CD4-positive, CD25-positive, alpha-beta regulatory T cell (primary cell): Measurements from ENCODE around the gene CCDC160. TPM values are rescaled to one million over a fixed set of nuclear protein-coding genes. Genes with fewer than 3 reads are reported as not detected.
"Not testable (repeated sequence)": the region's sequence is repeated elsewhere in the genome, so short reads cannot be mapped to it uniquely, and the experiment has no call there.

ENCODE experiments used
- ATAC-seq, 2 donors: fragments of 150-1000 bp; cut with Tn5 transposase; one replicate each; pipeline ENCODE4 v1.10.0; 2021; ENCODE audit warnings: low read depth in 2 of 2, moderate number of reproducible peaks in 2 of 2, moderate library complexity in 1 of 2
- DNase-seq, 3 donors: peaks; one replicate each; pipeline versions ENCODE4 v3.0.0 to v3.0.0-alpha.2; 2012 to 2022; ENCODE audit warnings: mixed read lengths in 1 of 3
- H3K27ac ChIP-seq: one replicate; pipeline ENCODE4 v1.7.0; 2013; ENCODE audit warnings: mild to moderate bottlenecking, low read length; ENCODE audit not compliant: insufficient read depth, poor library complexity, severe bottlenecking
- H3K27me3 ChIP-seq: one replicate; pipeline ENCODE4 v1.7.0; 2013; ENCODE audit warnings: low read length; ENCODE audit not compliant: control insufficient read depth, insufficient read depth
- H3K36me3 ChIP-seq: one replicate; pipeline ENCODE4 v1.7.0; 2013; ENCODE audit warnings: mild to moderate bottlenecking, low read length, moderate library complexity; ENCODE audit not compliant: control insufficient read depth, insufficient read depth
- H3K4me1 ChIP-seq: 2 replicates; pipeline ENCODE4 v1.7.0; 2013; ENCODE audit warnings: mild to moderate bottlenecking, low read length; ENCODE audit not compliant: insufficient read depth, control insufficient read depth, poor library complexity, severe bottlenecking
- H3K4me3 ChIP-seq: one replicate; pipeline ENCODE4 v1.7.0; 2013; ENCODE audit warnings: low read depth, mild to moderate bottlenecking, low read length, moderate library complexity
- H3K9me3 ChIP-seq, 2 experiments: 1 replicate in 1 of 2; 2 replicates in 1 of 2; pipeline ENCODE4 v1.7.0; 2013; ENCODE audit warnings: low read length in 2 of 2, mild to moderate bottlenecking in 1 of 2, moderate library complexity in 1 of 2; ENCODE audit not compliant: control insufficient read depth in 2 of 2
- H3K27ac Mint-ChIP-seq, 3 donors: one replicate each; pipeline ENCODE4 v1.8.0; 2020 to 2022; ENCODE audit warnings: mild to moderate bottlenecking in 3 of 3, mixed read lengths in 3 of 3, moderate library complexity in 2 of 3
- H3K27me3 Mint-ChIP-seq: one replicate; pipeline ENCODE4 v1.8.0; 2022; ENCODE audit warnings: mild to moderate bottlenecking, mixed read lengths
- H3K36me3 Mint-ChIP-seq: one replicate; pipeline ENCODE4 v1.8.0; 2020; ENCODE audit warnings: mixed read lengths
- H3K4me1 Mint-ChIP-seq, 4 donors: one replicate each; pipeline ENCODE4 v1.8.0; 2020 to 2022; ENCODE audit warnings: mixed read lengths in 4 of 4, mild to moderate bottlenecking in 1 of 4
- H3K4me3 Mint-ChIP-seq, 4 donors: one replicate each; pipeline ENCODE4 v1.8.0; 2020 to 2022; ENCODE audit warnings: mild to moderate bottlenecking in 4 of 4, mixed read lengths in 4 of 4, moderate library complexity in 3 of 4
- H3K9me3 Mint-ChIP-seq, 7 donors: one replicate each; pipeline ENCODE4 v1.8.0; 2020 to 2022; ENCODE audit warnings: mixed read lengths in 7 of 7, mild to moderate bottlenecking in 3 of 7, moderate library complexity in 2 of 7
- polyA plus RNA-seq, 4 donors: library from polyadenylated mRNA; unstranded; fragments of 300-500 nt; fragmentation: Illumina TruSeq; gene quantifications; one replicate each; pipeline ENCODE4 v1.2.3, GENCODE V29; 2021
- total RNA-seq: library from RNA; stranded (reverse); gene quantifications from one replicate; pipeline ENCODE4 v1.2.3, GENCODE V29; 2022

The CCDC160 gene
- total and polyA plus RNA-seq, 5 donors from 2014 or later, result not detected

DNA sequence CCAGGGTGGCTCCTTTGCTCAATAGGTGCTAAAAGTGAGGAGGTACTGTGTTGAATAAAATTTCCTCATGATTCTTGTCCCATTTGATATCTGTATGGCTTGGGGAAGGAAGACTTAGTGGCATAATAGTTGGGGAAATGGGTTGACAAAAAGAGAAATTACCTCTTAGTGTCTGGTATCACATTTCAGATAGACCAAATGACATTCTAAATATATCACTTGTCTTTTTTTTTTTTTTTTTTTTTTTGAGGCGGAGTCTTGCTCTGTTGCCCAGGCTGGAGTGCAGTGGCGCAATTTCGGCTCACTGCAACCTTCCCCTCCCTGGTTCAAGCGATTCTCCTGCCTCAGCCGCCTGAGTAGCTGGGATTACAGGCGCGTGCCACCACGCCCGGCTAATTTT is 1.2 kb downstream of the CCDC160 start:
- DNase-seq, H3K4me1 Mint-ChIP-seq, H3K9me3 ChIP-seq, H3K4me1 ChIP-seq, H3K36me3 Mint-ChIP-seq, H3K9me3 Mint-ChIP-seq, H3K4me3 ChIP-seq, H3K27me3 ChIP-seq, ATAC-seq, H3K36me3 ChIP-seq, H3K27ac Mint-ChIP-seq, H3K27ac ChIP-seq, H3K4me3 Mint-ChIP-seq: not testable (repeated sequence)
- peaks cover 19% of the 10 kb centered on the region for H3K27me3 Mint-ChIP-seq

GRCh38 chrX:134239016-134239415 is 2.0 kb downstream of the CCDC160 start:
- Mint-ChIP-seq H3K4me3 (no peak overlapping the region), H3K9me3 (no peaks in the 10 kb centered on the region), H3K27ac (no peak overlapping the region), H3K4me1 (no peaks in the 10 kb centered on the region), H3K27me3 (peaks cover 22% of the 10 kb centered on the region), H3K36me3 (no peaks in the 10 kb centered on the region)
- Histone ChIP-seq H3K36me3 (no peaks in the 10 kb centered on the region), H3K27me3 (peaks cover 3% of the 10 kb centered on the region), H3K4me1 (no peaks in the 10 kb centered on the region), H3K4me3 (no peak overlapping the region), H3K27ac (no peak overlapping the region), H3K9me3 (no peaks in the 10 kb centered on the region)
- ATAC-seq, result no peak
- no peak for DNase-seq

- DNase-seq (no peak), ATAC-seq (no peak)
- no peaks in the 10 kb centered on the region for H3K9me3 Mint-ChIP-seq
- Histone ChIP-seq H3K4me3 (no peak overlapping the region), H3K27ac (no peak overlapping the region), H3K9me3 (no peaks in the 10 kb centered on the region), H3K36me3 (no peaks in the 10 kb centered on the region), H3K27me3 (peaks cover 3% of the 10 kb centered on the region), H3K4me1 (no peaks in the 10 kb centered on the region)
- H3K36me3 Mint-ChIP-seq, result no peaks in the 10 kb centered on the region
- no peak overlapping the region for H3K27ac Mint-ChIP-seq
- H3K4me3 Mint-ChIP-seq, result no peak overlapping the region
- H3K4me1 Mint-ChIP-seq, result no peaks in the 10 kb centered on the region
- peaks cover 28% of the 10 kb centered on the region for H3K27me3 Mint-ChIP-seq
These were observed 3.2 kb downstream of the CCDC160 start for GRCh38 chrX:134240209-134240608.

- no peak for ATAC-seq
- Histone ChIP-seq H3K4me1 (no peaks in the 10 kb centered on the region), H3K27me3 (no peaks in the 10 kb centered on the region), H3K9me3 (no peaks in the 10 kb centered on the region), H3K4me3 (no peak overlapping the region), H3K36me3 (no peaks in the 10 kb centered on the region), H3K27ac (no peak overlapping the region)
- no peak for DNase-seq
- peaks cover 23% of the 10 kb centered on the region for H3K27me3 Mint-ChIP-seq
- H3K9me3 Mint-ChIP-seq, result peaks cover 0 to 2% (median 0%) of the 10 kb centered on the region in 7 donors
- no peaks in the 10 kb centered on the region for H3K36me3 Mint-ChIP-seq
- H3K27ac Mint-ChIP-seq, result no peak overlapping the region
- H3K4me3 Mint-ChIP-seq, result no peak overlapping the region
- H3K4me1 Mint-ChIP-seq, result no peaks in the 10 kb centered on the region
These were observed 5.1 kb downstream of the CCDC160 start for GRCh38 chrX:134241960-134242619.

DNA sequence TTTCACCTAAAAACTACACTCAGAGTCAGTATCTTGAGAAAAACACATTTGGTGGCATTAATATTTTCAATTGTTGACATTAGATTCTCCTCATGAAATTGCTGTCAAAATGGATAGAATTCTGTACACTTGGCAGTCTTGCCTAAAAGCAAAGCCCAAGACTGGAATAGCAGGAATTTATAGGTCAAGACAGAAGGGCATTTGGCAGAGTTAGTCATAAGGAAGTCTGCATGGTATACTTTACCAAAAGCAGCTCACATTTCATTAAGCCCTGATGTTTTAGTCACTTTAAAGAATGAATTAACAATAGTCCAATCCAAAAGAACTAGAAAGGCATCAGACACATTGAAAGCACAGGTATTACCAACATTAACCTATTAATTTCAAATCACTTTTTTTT is 7.1 kb downstream of the CCDC160 start:
- DNase-seq (no peak), ATAC-seq (no peak)
- H3K27me3 ChIP-seq, result no peaks in the 10 kb centered on the region
- no peaks in the 10 kb centered on the region for H3K4me1 ChIP-seq
- Mint-ChIP-seq H3K4me3 (no peak overlapping the region), H3K27ac (no peak overlapping the region), H3K27me3 (peaks cover 13% of the 10 kb centered on the region), H3K9me3 (peaks cover 0 to 2% (median 0%) of the 10 kb centered on the region in 7 donors), H3K4me1 (no peaks in the 10 kb centered on the region), H3K36me3 (no peaks in the 10 kb centered on the region)
- H3K9me3 ChIP-seq, result no peaks in the 10 kb centered on the region
- H3K27ac ChIP-seq, result no peak overlapping the region
- no peaks in the 10 kb centered on the region for H3K36me3 ChIP-seq
- H3K4me3 ChIP-seq, result no peak overlapping the region

GRCh38 chrX:134246282-134246681 is 9.3 kb downstream of the CCDC160 start:
- H3K4me1 ChIP-seq, result no peaks in the 10 kb centered on the region

GRCh38 chrX:134247492-134247891 is 10.5 kb downstream of the CCDC160 start:
- H3K27me3 ChIP-seq, result no peaks in the 10 kb centered on the region
- Mint-ChIP-seq H3K36me3 (no peaks in the 10 kb centered on the region), H3K9me3 (peaks cover 0 to 2% (median 0%) of the 10 kb centered on the region in 7 donors), H3K4me3 (no peak overlapping the region), H3K27me3 (peaks cover 9% of the 10 kb centered on the region), H3K27ac (no peak overlapping the region), H3K4me1 (no peaks in the 10 kb centered on the region)
- no peak overlapping the region for H3K4me3 ChIP-seq
- H3K4me1 ChIP-seq, result no peaks in the 10 kb centered on the region
- H3K36me3 ChIP-seq, result no peaks in the 10 kb centered on the region
- DNase-seq, result no peak
- no peak overlapping the region for H3K27ac ChIP-seq
- no peak for ATAC-seq
- no peaks in the 10 kb centered on the region for H3K9me3 ChIP-seq

More at GRCh38 chrX:134246282-134246681, 9.3 kb downstream of the CCDC160 start:
- Mint-ChIP-seq H3K4me1 (no peaks in the 10 kb centered on the region), H3K27me3 (peaks cover 9% of the 10 kb centered on the region), H3K9me3 (peaks cover 0 to 2% (median 0%) of the 10 kb centered on the region in 7 donors), H3K36me3 (no peaks in the 10 kb centered on the region), H3K27ac (no peak overlapping the region), H3K4me3 (no peak overlapping the region)
- Histone ChIP-seq H3K27ac (no peak overlapping the region), H3K4me3 (no peak overlapping the region), H3K9me3 (no peaks in the 10 kb centered on the region), H3K27me3 (no peaks in the 10 kb centered on the region), H3K36me3 (no peaks in the 10 kb centered on the region)
- ATAC-seq (no peak), DNase-seq (no peak)

GRCh38 chrX:134249241-134249640 is 12.3 kb downstream of the CCDC160 start:
- no peak overlapping the region for H3K4me3 Mint-ChIP-seq
- no peak for DNase-seq
- peaks cover 0 to 2% (median 0%) of the 10 kb centered on the region in 7 donors for H3K9me3 Mint-ChIP-seq
- H3K36me3 Mint-ChIP-seq, result no peaks in the 10 kb centered on the region
- H3K4me3 ChIP-seq, result no peak overlapping the region
- H3K27ac ChIP-seq, result no peak overlapping the region
- H3K27ac Mint-ChIP-seq, result no peak overlapping the region
- H3K27me3 Mint-ChIP-seq, result peaks cover 5% of the 10 kb centered on the region
- no peaks in the 10 kb centered on the region for H3K36me3 ChIP-seq
- H3K4me1 Mint-ChIP-seq, result no peaks in the 10 kb centered on the region
- H3K4me1 ChIP-seq, result no peaks in the 10 kb centered on the region
- H3K27me3 ChIP-seq, result no peaks in the 10 kb centered on the region
- H3K9me3 ChIP-seq, result no peaks in the 10 kb centered on the region
- no peak for ATAC-seq
